Right lobe of liver (tissue), 6 donors: Measurements from ENCODE around the gene ZNF420. TPM values are rescaled to one million over a fixed set of nuclear protein-coding genes. Genes with fewer than 3 reads are reported as not detected.

ENCODE experiments used
- ATAC-seq, 4 donors: fragments of 200-7000 bp; cut with Tn5 transposase; one replicate each; pipeline ENCODE4 v1.9.1; 2020; ENCODE audit warnings: mild to moderate bottlenecking in 4 of 4, moderate library complexity in 4 of 4
- DNase-seq, 3 donors: peaks; one replicate each; pipeline ENCODE4 v3.0.0-alpha.2; 2020
- H3K27ac ChIP-seq, 3 donors: fragments of 200-600 bp; one replicate each; pipeline ENCODE4 v1.8.0; 2022
- H3K27me3 ChIP-seq, 2 donors: fragments of 200-600 bp; one replicate each; pipeline ENCODE4 v1.8.0; 2022
- H3K36me3 ChIP-seq, 4 donors: fragments of 200-600 bp; sonication (generic) in 1 of 4; one replicate each; pipeline versions ENCODE4 v1.5.1 to v1.8.0; 2017 to 2022; ENCODE audit warnings: control low read depth in 1 of 4
- H3K4me1 ChIP-seq, 4 donors: fragments of 200-600 bp; sonication (generic) in 1 of 4; one replicate each; pipeline versions ENCODE4 v1.5.1 to v1.8.0; 2017 to 2022; ENCODE audit warnings: control low read depth in 1 of 4
- H3K4me3 ChIP-seq, 3 donors: fragments of 200-600 bp; one replicate each; pipeline ENCODE4 v1.8.0; 2022
- H3K9me3 ChIP-seq, 4 donors: fragments of 200-600 bp; sonication (generic) in 1 of 4; one replicate each; pipeline versions ENCODE4 v1.5.1 to v1.8.0; 2017 to 2022; ENCODE audit warnings: control low read depth in 1 of 4
- CTCF ChIP-seq, 4 donors: fragments of 200-600 bp in 3 of 4; fragments of 450-650 bp in 1 of 4; IDR thresholded peaks; one replicate each; pipeline versions ENCODE4 v1.5.1 to v1.8.0; 2016 to 2022; ENCODE audit warnings: antibody characterized with exemption in 4 of 4, mild to moderate bottlenecking in 2 of 4
- POLR2A ChIP-seq: fragments of 450-650 bp; IDR thresholded peaks from one replicate; pipeline ENCODE4 v1.6.1; 2017; ENCODE audit warnings: antibody characterized with exemption, mild to moderate bottlenecking
- WGBS: methylation state at CpG from one replicate; pipeline ENCODE4 v1.1.6; 2018; ENCODE audit warnings: low coverage, low lambda C conversion rate; ENCODE audit not compliant: insufficient coverage; ENCODE audit errors: missing lambda C conversion rate; 5-methylcytosine and 5-hydroxymethylcytosine counted together
- intact Hi-C, 2 donors: fragments of 100-400 bp; cut with DNase I; formaldehyde crosslinking; loops; one replicate each; pipeline versions ENCODE4 v1.11.2 to v1.14.1; 2022
- total RNA-seq, 6 experiments: library from RNA; depleted of rRNA in 2 of 6; stranded (reverse); fragments of >200 nt in 2 of 6; fragmentation: NEBNext Ultra II Directional in 3 of 6; extraction: Animal tissue kit (Norgen Biotek cat#: 25700) in 3 of 6; gene quantifications; one replicate each; pipeline versions ENCODE4 v1.1.0 to v1.2.4, GENCODE V29; 2016 to 2023
- donor health status: DM: no; HTN: yes; CAD: no.
- donor health status: DM: no; HTN: no; CAD: no.
- donor health status: DM: no; HTN: no; CAD: no.
- donor health status: DM: no; HTN: yes; CAD: no.
- donor health status: DM: no; HTN: yes; CAD: no.

Gene ZNF420
- total RNA-seq, 6 experiments from 2014 or later = 1.9 to 5.3 (median 3.5) TPM

DNA sequence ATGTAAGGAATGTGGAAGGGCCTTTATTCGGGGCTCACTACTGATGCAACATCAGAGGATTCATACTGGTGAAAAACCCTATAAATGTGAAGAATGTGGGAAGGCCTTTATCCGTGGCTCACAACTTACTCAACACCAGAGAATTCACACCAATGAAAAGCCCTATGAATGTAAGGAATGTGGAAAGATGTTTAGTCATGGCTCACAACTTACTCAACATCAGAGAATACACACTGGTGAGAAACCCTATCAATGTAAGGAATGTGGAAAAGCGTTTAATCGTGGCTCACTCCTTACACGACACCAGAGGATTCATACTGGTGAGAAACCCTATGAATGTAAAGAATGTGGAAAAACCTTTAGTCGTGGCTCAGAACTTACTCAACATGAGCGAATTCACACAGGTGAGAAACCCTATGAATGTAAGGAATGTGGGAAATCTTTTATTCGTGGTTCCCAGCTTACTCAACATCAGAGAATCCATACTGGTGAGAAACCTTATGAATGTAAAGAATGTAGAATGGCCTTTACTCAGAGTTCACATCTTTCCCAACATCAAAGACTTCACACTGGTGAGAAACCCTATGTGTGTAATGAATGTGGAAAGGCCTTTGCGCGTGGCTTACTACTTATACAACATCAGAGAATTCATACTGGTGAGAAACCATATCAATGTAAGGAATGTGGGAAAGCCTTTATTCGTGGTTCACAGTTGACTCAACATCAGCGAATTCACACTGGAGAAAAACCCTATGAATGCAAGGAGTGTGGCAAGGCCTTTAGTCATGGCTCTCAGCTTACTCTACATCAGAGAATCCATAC, 50.0 kb downstream of the ZNF420 start:
- whole genome bisulfite sequencing = 94% methylated on average over 12 of the region's 12 CpGs
- DNase-seq (no peak), ATAC-seq (no peak)
- Histone ChIP-seq H3K4me3 (no peak overlapping the region), H3K9me3 (peaks cover 0 to 81% (median 62%) of the 10 kb centered on the region in 4 donors), H3K36me3 (peaks cover 0 to 9% (median 4%) of the 10 kb centered on the region in 4 donors), H3K27ac (no peak overlapping the region), H3K4me1 (no peaks in the 10 kb centered on the region), H3K27me3 (no peaks in the 10 kb centered on the region)
- intact Hi-C loops = no loop called here
- TF ChIP-seq POLR2A (no peak), CTCF (IDR thresholded peaks at IDR 0.05) (no peak)

DNA sequence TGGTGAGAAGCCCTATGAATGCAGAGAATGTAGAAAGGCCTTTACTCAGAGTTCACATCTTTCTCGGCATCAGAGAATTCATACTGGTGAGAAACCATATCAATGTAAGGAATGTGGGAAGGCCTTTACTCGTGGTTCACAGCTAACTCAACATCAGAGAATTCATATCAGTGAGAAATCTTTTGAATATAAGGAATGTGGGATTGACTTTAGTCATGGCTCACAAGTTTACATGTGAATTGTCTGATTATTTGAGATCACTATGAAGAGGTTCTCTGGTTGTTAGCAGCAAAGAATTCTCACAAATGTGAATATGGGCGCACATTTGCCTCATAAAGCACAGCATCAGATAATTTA, 50.6 kb downstream of the ZNF420 start:
- no peak overlapping the region for H3K27ac ChIP-seq
- no peak for DNase-seq
- TF ChIP-seq POLR2A (no peak), CTCF (IDR thresholded peaks at IDR 0.05) (no peak)
- peaks cover 0 to 85% (median 65%) of the 10 kb centered on the region in 4 donors for H3K9me3 ChIP-seq
- intact Hi-C loops = no loop called here
- no peaks in the 10 kb centered on the region for H3K27me3 ChIP-seq
- no peaks in the 10 kb centered on the region for H3K4me1 ChIP-seq
- no peak overlapping the region for H3K4me3 ChIP-seq
- 90% methylated on average over 3 of the region's 3 CpGs for WGBS
- ATAC-seq = no peak
- H3K36me3 ChIP-seq = peaks cover 0 to 9% (median 4%) of the 10 kb centered on the region in 4 donors

DNA sequence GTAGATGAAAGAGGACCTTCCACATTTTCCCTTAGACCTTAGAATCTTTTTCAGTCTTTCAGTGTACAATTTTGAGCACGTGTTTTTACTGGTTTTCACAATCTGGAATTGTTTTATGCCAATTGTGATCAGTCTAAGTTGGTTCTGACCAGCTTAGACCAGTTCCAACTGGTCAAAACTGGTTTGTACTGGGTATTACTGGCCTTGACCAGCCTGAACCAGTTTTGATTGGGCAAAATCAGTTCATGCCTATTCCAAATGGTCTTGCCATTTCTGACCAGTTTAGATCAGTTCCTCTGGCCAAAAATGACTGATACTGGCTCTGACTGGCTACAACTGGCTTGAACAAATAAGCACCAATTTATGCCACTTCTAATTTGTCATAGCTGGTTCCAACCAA, 57.9 kb downstream of the ZNF420 start:
- intact Hi-C loops = no loop called here
- Histone ChIP-seq H3K9me3 (peaks cover 0 to 76% (median 28%) of the 10 kb centered on the region in 4 donors), H3K27ac (no peak overlapping the region), H3K36me3 (peaks cover 0 to 2% (median 0%) of the 10 kb centered on the region in 4 donors), H3K4me1 (no peaks in the 10 kb centered on the region), H3K27me3 (no peaks in the 10 kb centered on the region), H3K4me3 (no peak overlapping the region)
- ATAC-seq = no peak
- 21% methylated on average over 1 of the region's 1 CpG for WGBS
- TF ChIP-seq CTCF (IDR thresholded peaks at IDR 0.05) (no peak), POLR2A (no peak)
- no peak for DNase-seq

- Histone ChIP-seq H3K27me3 (no peaks in the 10 kb centered on the region), H3K4me1 (no peaks in the 10 kb centered on the region), H3K4me3 (no peak overlapping the region), H3K9me3 (peaks cover 0 to 44% (median 19%) of the 10 kb centered on the region in 4 donors), H3K27ac (no peak overlapping the region), H3K36me3 (peaks cover 0 to 12% (median 0%) of the 10 kb centered on the region in 4 donors)
- TF ChIP-seq POLR2A (no peak), CTCF (IDR thresholded peaks at IDR 0.05) (no peak)
- intact Hi-C loops = no loop called here
- 92% methylated on average over 3 of the region's 3 CpGs for WGBS
- ATAC-seq (no peak), DNase-seq (no peak)
Observed at GRCh38 chr19:37148214-37148613, 70.0 kb downstream of the ZNF420 start.
